GM10248 (cell line): ENCODE data around the gene SELENOM.

ENCODE experiments used
- CTCF ChIA-PET: fragments of 300-600 bp; sonication (Branson Sonifier 250); formaldehyde crosslinking; extraction: SDS; loops from one replicate; lab custom pipeline; 2021; ENCODE audit warnings: antibody characterized with exemption; lab: Yijun Ruan, JAX
- POLR2A ChIA-PET: fragments of 350-650 bp; sonication (Branson Sonifier 250); formaldehyde crosslinking; extraction: SDS; loops from one replicate; lab custom pipeline; 2020; ENCODE audit warnings: antibody characterized with exemption; lab: Yijun Ruan, JAX
- DNase-seq: peaks from one replicate; pipeline ENCODE4 v3.0.0; 2012; ENCODE audit errors: extremely low spot score
- CTCF ChIP-seq: IDR thresholded peaks from 2 replicates; pipeline ENCODE4 v1.5.1; 2012; ENCODE audit warnings: mild to moderate bottlenecking, low read depth; ENCODE audit errors: extremely low read depth, missing control alignments, control extremely low read depth

SELENOM gene

GRCh38 chr22:31136711-31137110, 29.3 kb upstream of the SELENOM start:
- ChIA-PET CTCF (no interaction called here), POLR2A (no interaction called here)
- TF ChIP-seq CTCF, result no peak
- no peak for DNase-seq

- ChIA-PET POLR2A (no interaction called here), CTCF (interaction anchor here (1.1 to 1.3 kb wide), 3 partner anchors 12 to 94 kb away, joined by 3 read pairs; partner anchors contain the start of gene SELENOM)
- TF ChIP-seq CTCF, result no peak
- no peak for DNase-seq
Observed at GRCh38 chr22:31136155-31136554, 28.8 kb upstream of the SELENOM start.

GRCh38 chr22:31135706-31136105, 28.3 kb upstream of the SELENOM start:
- ChIA-PET CTCF (interaction anchor here (1.1 to 1.6 kb wide), 5 partner anchors 13 to 178 kb away, joined by 3 read pairs; partner anchors contain the start of genes PIK3IP1 and SELENOM), POLR2A (no interaction called here)
- TF ChIP-seq CTCF, result no peak
- no peak for DNase-seq

GRCh38 chr22:31134688-31135087, 27.3 kb upstream of the SELENOM start:
- no peak for TF ChIP-seq CTCF
- POLR2A ChIA-PET, result no interaction called here
- CTCF ChIA-PET, result interaction anchor here (1.0 to 1.6 kb wide), 3 partner anchors 15 to 179 kb away, joined by 3 to 4 read pairs (median 3); partner anchors contain the start of gene PIK3IP1
- DNase-seq, result no peak

GRCh38 chr22:31133911-31134310, 26.5 kb upstream of the SELENOM start:
- TF ChIP-seq CTCF, result no peak
- ChIA-PET POLR2A (no interaction called here), CTCF (no interaction called here)
- no peak for DNase-seq

GRCh38 chr22:31130873-31131272, 23.5 kb upstream of the SELENOM start:
- POLR2A ChIA-PET, result no interaction called here
- DNase-seq, result no peak
- TF ChIP-seq CTCF, result no peak
- CTCF ChIA-PET, result no interaction called here
